BLaER1 (cell line): Measurements from ENCODE around the gene MAP3K5.

Experiments used
- H3K27ac ChIP-seq: shearing (Covaris generic); formaldehyde crosslinking; 2 replicates; pipeline ENCODE4 v1.8.1; 2022
- H3K27me3 ChIP-seq: shearing (Covaris generic); formaldehyde crosslinking; 2 replicates; pipeline ENCODE4 v1.8.1; 2022
- H3K36me3 ChIP-seq: shearing (Covaris generic); formaldehyde crosslinking; 2 replicates; pipeline ENCODE4 v1.8.1; 2022
- H3K4me1 ChIP-seq: shearing (Covaris generic); formaldehyde crosslinking; 2 replicates; pipeline ENCODE4 v1.8.1; 2022
- H3K4me2 ChIP-seq: shearing (Covaris generic); formaldehyde crosslinking; 2 replicates; pipeline ENCODE4 v1.8.1; 2022
- H3K4me3 ChIP-seq: shearing (Covaris generic); formaldehyde crosslinking; 2 replicates; pipeline ENCODE4 v1.8.1; 2022
- H3K9ac ChIP-seq: shearing (Covaris generic); formaldehyde crosslinking; 2 replicates; pipeline ENCODE4 v1.8.1; 2022
- H3K9me3 ChIP-seq: shearing (Covaris generic); formaldehyde crosslinking; 2 replicates; pipeline ENCODE4 v1.8.1; 2022
- H4K20me1 ChIP-seq: shearing (Covaris generic); formaldehyde crosslinking; 2 replicates; pipeline ENCODE4 v1.8.1; 2022
- Cebpa-rat ChIP-seq: shearing (Covaris generic); IDR thresholded peaks from 2 replicates; pipeline ENCODE4 v1.8.1; 2022

MAP3K5 gene

DNA sequence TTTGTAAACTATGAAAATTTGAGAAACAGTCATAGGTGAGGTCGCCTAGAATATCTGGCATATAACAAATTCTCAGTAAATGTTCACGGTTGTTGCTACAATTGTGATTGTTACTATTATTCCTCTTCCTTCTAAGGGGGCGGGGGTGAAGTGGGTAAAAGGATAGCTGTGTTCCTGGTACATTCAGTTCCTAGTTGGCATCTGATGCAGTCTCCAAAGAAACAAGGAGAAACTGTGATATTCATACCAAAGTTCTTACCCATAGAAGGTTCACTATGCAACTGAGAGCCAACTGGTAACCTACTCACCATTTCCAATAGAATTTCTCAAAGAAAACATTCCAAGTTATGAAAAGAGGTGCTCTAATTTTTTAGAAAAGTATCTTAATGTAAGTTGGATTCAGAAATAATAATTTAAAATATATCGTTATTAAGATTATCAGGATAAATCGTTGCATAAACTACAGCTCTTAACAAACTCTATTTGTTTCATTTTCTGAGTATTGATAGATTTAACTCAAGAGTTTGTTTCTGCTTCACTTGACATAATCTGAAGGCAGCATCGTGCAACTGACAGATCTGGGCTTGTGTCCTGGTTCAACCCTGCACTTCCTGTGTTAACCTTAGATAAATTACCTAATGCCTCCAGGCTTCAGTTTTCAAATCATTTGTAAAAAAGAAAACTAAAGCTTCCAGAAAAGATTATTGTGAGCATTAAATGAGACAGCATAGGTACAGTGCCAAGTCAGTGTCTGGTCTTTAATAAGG is 228.7 kb downstream of the MAP3K5 start:
- Histone ChIP-seq H4K20me1 (no peaks in the 10 kb centered on the region), H3K4me2 (no peak overlapping the region; the same call in 1 of the 2 replicates), H3K27me3 (no peaks in the 10 kb centered on the region), H3K4me3 (no peak overlapping the region), H3K9me3 (no peaks in the 10 kb centered on the region), H3K4me1 (peaks cover 24% of the 10 kb centered on the region; the same call in 1 of the 2 replicates), H3K36me3 (0 out of 2 replicates have a peak, but pooled peaks cover 4% of the 10 kb centered on the region), H3K27ac (no peak overlapping the region), H3K9ac (no peak overlapping the region)
- TF ChIP-seq Cebpa-rat: no peak

DNA sequence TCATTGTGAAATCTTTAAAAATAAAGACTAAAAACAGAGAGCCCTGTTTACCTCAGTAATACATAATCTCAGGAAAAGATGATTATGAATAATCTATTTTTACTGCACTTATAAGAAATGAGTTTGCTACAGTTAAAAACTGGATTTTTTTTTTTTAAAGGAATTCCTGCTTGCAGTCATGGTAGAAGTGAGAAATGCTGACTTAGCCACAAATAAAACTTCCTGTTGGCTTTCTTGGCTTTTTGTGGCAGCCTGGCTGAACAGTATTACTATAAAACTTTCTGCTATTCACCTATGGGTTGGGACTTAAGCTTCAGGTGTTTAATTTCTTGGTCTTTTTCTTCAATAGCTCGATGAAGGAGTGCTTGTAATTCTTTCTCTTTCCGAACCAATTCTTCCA is 230.1 kb downstream of the MAP3K5 start:
- Histone ChIP-seq H3K4me3 (no peak overlapping the region), H3K27me3 (no peaks in the 10 kb centered on the region), H4K20me1 (no peaks in the 10 kb centered on the region), H3K36me3 (0 out of 2 replicates have a peak, but pooled peaks cover 4% of the 10 kb centered on the region), H3K9ac (no peak overlapping the region), H3K27ac (no peak overlapping the region), H3K4me1 (peaks cover 24% of the 10 kb centered on the region; the same call in 1 of the 2 replicates), H3K4me2 (no peak overlapping the region), H3K9me3 (no peaks in the 10 kb centered on the region)
- TF ChIP-seq Cebpa-rat: no peak

DNA sequence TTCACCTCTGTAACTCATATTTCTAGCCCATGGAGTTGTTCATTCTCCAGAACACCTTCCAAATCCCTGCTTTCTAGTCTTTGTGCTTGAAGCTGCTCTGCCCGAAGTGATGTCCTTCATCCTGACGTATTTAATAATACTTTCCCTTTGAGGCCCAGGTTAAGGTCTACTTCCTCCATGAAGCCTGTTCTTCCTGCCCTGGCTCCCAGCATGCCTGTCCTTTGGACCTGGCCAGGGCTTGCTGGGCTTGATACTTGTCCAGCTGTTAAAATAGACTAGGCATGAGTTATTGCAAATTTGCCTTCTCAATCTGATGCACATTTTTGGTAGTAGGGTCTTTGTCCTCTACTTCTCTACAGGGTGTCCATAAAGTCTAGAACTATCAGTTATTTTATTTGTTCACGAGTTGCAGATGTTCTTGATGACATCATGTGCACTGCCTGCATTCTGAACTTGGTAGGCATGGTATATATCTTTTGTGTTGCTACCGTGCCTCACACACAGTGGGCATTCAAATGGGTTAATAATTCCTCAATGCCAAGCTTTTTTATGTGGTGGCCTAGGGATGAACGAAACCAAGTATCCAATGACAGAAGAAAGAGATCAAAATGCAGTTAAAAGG is 239.0 kb downstream of the MAP3K5 start:
- H3K4me1 ChIP-seq: peaks cover 18% of the 10 kb centered on the region
- H3K9me3 ChIP-seq: no peaks in the 10 kb centered on the region; the same call in 1 of the 2 replicates
- peaks cover 31% of the 10 kb centered on the region for H4K20me1 ChIP-seq
- no peak overlapping the region for H3K4me2 ChIP-seq
- H3K9ac ChIP-seq: no peak overlapping the region
- H3K36me3 ChIP-seq: no peaks in the 10 kb centered on the region
- H3K27ac ChIP-seq: no peak overlapping the region
- H3K27me3 ChIP-seq: peaks cover 49% of the 10 kb centered on the region
- no peak for TF ChIP-seq Cebpa-rat
- H3K4me3 ChIP-seq: no peak overlapping the region

DNA sequence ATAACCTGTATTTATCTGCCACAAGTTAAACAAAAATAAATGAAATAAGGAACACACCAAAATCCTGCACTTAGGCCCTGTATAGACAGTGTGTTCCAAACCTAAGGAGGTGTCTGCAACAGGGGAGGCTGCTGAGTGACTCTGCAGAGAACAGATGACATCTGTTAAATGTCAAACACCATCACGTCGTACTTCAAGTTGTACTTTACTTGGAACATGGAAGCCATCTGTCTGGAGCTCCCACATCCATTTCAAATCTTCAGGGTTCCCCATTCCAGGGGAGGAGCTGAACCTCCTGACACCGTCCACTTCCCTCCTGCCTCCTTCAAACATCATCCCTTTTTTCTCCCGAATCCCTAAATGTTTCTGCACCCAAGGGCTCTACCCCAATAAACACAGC is 240.2 kb downstream of the MAP3K5 start:
- Histone ChIP-seq H4K20me1 (peaks cover 31% of the 10 kb centered on the region), H3K9me3 (no peaks in the 10 kb centered on the region; the same call in 1 of the 2 replicates), H3K4me1 (peaks cover 18% of the 10 kb centered on the region), H3K27me3 (peaks cover 51% of the 10 kb centered on the region), H3K9ac (no peak overlapping the region), H3K4me3 (no peak overlapping the region), H3K27ac (no peak overlapping the region), H3K4me2 (no peak overlapping the region), H3K36me3 (no peaks in the 10 kb centered on the region)
- no peak for TF ChIP-seq Cebpa-rat

DNA sequence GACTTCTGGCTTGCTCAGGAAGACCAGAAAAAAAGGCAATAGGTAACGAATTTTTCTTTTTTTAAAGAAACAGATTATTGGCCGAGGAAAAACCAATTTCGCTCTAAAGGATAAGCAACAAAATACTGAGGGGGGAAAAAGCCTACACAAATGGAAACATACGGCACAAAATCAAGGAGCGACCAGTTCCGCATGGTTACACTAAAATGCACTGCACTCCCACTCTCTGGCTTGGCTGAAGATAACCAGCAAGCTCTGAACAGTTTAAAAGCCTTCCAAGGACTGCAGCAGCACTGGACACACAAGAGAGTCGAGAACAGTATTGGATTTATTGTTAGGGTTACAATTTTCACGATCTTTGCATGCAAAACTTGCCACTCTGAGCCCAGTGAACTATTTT is 241.2 kb downstream of the MAP3K5 start:
- Histone ChIP-seq H3K4me2 (peak overlapping the region; percentile 93), H4K20me1 (peaks cover 31% of the 10 kb centered on the region), H3K4me3 (no peak overlapping the region), H3K27ac (no peak overlapping the region), H3K4me1 (peaks cover 18% of the 10 kb centered on the region), H3K9me3 (no peaks in the 10 kb centered on the region; the same call in 1 of the 2 replicates), H3K27me3 (peaks cover 51% of the 10 kb centered on the region), H3K36me3 (no peaks in the 10 kb centered on the region), H3K9ac (no peak overlapping the region)
- TF ChIP-seq Cebpa-rat: no peak

DNA sequence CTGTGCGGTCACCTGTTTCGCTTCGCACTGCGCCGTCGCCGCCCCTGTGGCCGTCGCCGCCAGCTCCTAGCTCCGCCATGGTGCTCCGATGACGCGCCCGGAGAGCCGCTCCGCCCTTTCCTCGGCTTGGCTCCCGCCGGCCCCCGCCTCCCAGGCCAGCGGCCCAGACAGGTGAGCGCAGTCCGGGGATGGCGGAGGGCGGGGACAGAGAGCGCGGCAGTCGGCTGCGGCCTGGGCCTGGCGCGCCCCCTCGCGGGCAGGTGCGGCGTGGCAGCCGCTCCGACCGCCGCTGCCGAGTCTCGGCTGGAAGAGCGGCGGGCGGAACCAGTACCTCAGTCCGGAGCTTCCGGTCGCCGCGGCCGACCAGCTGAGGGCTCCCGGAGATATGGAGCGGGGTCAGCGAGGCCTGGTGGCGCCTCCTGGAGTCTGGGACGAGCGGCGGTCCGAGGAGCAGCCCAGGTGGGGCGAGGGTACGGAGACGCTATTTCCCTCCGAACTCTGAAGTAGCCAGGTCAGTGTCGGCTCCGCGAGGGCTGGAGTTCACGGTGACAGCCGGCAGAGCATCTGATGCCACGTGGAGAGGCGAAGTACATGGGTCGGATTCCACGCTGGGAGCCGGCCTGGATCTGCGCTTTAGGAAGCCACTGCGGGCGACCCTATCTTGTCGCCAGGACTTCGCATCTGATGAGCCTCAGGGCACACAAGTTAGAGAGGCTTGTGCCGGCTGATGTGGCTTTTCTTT is 241.8 kb downstream of the MAP3K5 start, which contains the start of gene MAP7:
Gene MAP7, minus strand, starts transcription at position 93 of the 742 bp plus-strand sequence. Its CDS starts 14 bp downstream, at position 79.
- Histone ChIP-seq H3K9ac (no peak within 1 kb of the TSS), H3K4me2 (peak within 1 kb of the TSS; percentile 93), H3K27ac (no peak within 1 kb of the TSS)

DNA sequence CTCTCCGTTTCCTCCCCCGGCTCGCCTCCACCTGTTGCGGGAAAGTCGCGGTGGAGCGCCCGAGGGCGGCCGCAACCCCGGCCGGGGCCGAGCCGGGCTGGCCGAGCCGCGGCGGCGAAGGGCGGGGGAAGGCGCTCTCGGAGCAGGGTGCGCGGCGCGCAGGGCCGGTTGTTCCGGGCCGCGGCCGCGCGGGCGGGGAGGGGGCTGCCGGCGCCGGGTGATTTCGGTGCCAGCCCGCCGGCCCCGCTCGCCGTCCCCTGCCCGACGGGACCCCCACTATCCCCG is 242.3 kb downstream of the MAP3K5 start:
- Histone ChIP-seq H3K9me3 (no peaks in the 10 kb centered on the region; the same call in 1 of the 2 replicates), H4K20me1 (peaks cover 31% of the 10 kb centered on the region), H3K4me2 (peak overlapping the region; percentile 93), H3K27ac (no peak overlapping the region), H3K36me3 (no peaks in the 10 kb centered on the region), H3K27me3 (peaks cover 51% of the 10 kb centered on the region), H3K4me1 (peaks cover 18% of the 10 kb centered on the region), H3K4me3 (peak overlapping the region; percentile 71), H3K9ac (no peak overlapping the region)
- TF ChIP-seq Cebpa-rat: no peak

More for the DNA sequence above, 241.8 kb downstream of the MAP3K5 start, which contains the start of gene MAP7:
- H3K9me3 ChIP-seq: no peaks in the 10 kb centered on the region; the same call in 1 of the 2 replicates
- peaks cover 18% of the 10 kb centered on the region for H3K4me1 ChIP-seq
- no peaks in the 10 kb centered on the region for H3K36me3 ChIP-seq
- TF ChIP-seq Cebpa-rat: no peak
- peaks cover 51% of the 10 kb centered on the region for H3K27me3 ChIP-seq
- H4K20me1 ChIP-seq: peaks cover 31% of the 10 kb centered on the region
- peak within 1 kb of the TSS; percentile 71 for H3K4me3 ChIP-seq

DNA sequence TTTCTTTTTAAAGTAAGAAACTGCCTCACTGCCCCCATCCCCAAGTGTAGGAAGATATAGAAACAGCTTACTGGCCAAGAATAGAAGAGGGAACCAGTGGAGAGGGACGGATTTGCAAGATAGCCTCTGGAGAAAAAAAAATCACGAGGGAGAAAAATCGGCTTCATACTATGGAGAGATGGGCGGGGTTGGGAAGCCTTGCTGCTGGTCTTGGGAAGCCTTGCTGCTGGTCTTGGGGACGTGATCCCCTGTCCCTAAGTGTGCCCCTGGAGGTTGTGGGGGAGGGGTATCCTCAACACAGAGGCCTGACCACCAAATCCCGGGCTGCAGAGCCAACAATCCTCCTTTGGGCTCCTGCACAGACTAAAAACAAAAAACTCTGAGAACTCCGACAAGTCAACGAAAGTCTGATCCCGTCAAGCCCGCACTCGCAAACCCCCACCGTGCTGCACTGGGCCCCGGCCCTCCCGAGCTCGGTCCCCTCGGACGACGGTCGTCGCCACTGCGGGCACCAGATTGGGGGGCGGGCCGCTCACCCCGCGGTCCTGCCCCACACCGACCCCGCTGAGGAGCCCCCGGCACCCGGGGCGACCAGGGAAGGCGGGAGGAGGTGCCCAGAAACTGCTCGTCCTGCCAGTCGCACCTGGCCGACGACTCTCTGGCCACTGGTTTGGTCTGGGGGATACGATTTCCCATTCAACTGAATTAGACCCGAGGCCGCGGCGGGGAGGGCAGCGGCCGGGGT is 242.8 kb downstream of the MAP3K5 start:
- H3K27ac ChIP-seq: no peak overlapping the region
- no peak overlapping the region for H3K9ac ChIP-seq
- TF ChIP-seq Cebpa-rat: no peak
- no peaks in the 10 kb centered on the region; the same call in 1 of the 2 replicates for H3K9me3 ChIP-seq
- H3K4me1 ChIP-seq: peaks cover 18% of the 10 kb centered on the region
- H3K36me3 ChIP-seq: no peaks in the 10 kb centered on the region
- peak overlapping the region; percentile 71 for H3K4me3 ChIP-seq
- H3K4me2 ChIP-seq: peak overlapping the region; percentile 93
- H3K27me3 ChIP-seq: peaks cover 51% of the 10 kb centered on the region
- peaks cover 31% of the 10 kb centered on the region for H4K20me1 ChIP-seq
